Stomach (tissue), 4 donors: ENCODE data around the gene TRMO.

Experiments
- CTCF ChIP-seq, 7 experiments: fragments of 450-650 bp in 4 of 7; fragments of 200-600 bp in 3 of 7; sonication (generic) in 3 of 7; IDR thresholded peaks; one replicate each; pipeline ENCODE4 v1.5.1; 2016 to 2019; ENCODE audit warnings: antibody characterized with exemption in 7 of 7, control low read depth in 2 of 7, mild to moderate bottlenecking in 1 of 7
- POLR2A ChIP-seq, 4 donors: fragments of 450-650 bp; IDR thresholded peaks; one replicate each; pipeline ENCODE4 v1.6.1; 2016; ENCODE audit warnings: antibody characterized with exemption in 4 of 4, control low read depth in 2 of 4, mild to moderate bottlenecking in 1 of 4, moderate library complexity in 1 of 4
- POLR2AphosphoS5 ChIP-seq, 3 donors: sonication (generic); formaldehyde crosslinking; IDR thresholded peaks; one replicate each; pipeline ENCODE4 v1.6.1; 2016; ENCODE audit warnings: antibody characterized with exemption in 3 of 3

GRCh38 chr9:97928986-97929604 is 6.8 kb upstream of the TRMO start:
- TF ChIP-seq CTCF (IDR thresholded peaks at IDR 0.05), result no peak
- TF ChIP-seq POLR2A (IDR thresholded peaks at IDR 0.05), result no peak
- TF ChIP-seq POLR2AphosphoS5 (IDR thresholded peaks at IDR 0.05), result no peak
